KOPT-K1 (cell line): ENCODE data around the gene TPSD1.
"Not testable (repeated sequence)": the region's sequence is repeated elsewhere in the genome, so short reads cannot be mapped to it uniquely, and the experiment has no call there.

Experiments used
- H3K27ac ChIP-seq: fragments of 200-600 bp; sonication (generic); 2 replicates; pipeline ENCODE4 v1.5.1; 2016; ENCODE audit warnings: antibody characterized with exemption, mild to moderate bottlenecking, low read depth, low read length; ENCODE audit not compliant: poor library complexity, severe bottlenecking
- H3K36me3 ChIP-seq: fragments of 200-600 bp; sonication (generic); 2 replicates; pipeline ENCODE4 v1.5.1; 2017; ENCODE audit warnings: antibody characterized with exemption, mild to moderate bottlenecking, low read length, moderate library complexity; ENCODE audit not compliant: insufficient read depth
- H3K9me3 ChIP-seq: fragments of 200-600 bp; sonication (generic); 2 replicates; pipeline ENCODE4 v1.5.1; 2017; ENCODE audit warnings: antibody characterized with exemption, low read length, mild to moderate bottlenecking; ENCODE audit not compliant: insufficient read depth, poor library complexity, severe bottlenecking

Gene TPSD1

GRCh38 chr16:1245452-1246020 lies 10.3 kb upstream of the TPSD1 start:
- Histone ChIP-seq H3K9me3 (no peaks in the 10 kb centered on the region), H3K36me3 (no peaks in the 10 kb centered on the region), H3K27ac (no peak overlapping the region)

- not testable (repeated sequence) for H3K36me3 ChIP-seq, H3K9me3 ChIP-seq, H3K27ac ChIP-seq
These were observed 7.8 kb upstream of the TPSD1 start for GRCh38 chr16:1247903-1248537.

- H3K36me3 ChIP-seq, H3K9me3 ChIP-seq, H3K27ac ChIP-seq: not testable (repeated sequence)
These were observed 6.7 kb upstream of the TPSD1 start for GRCh38 chr16:1249031-1249755.

- not testable (repeated sequence) for H3K27ac ChIP-seq, H3K9me3 ChIP-seq, H3K36me3 ChIP-seq
These were observed 2.0 kb upstream of the TPSD1 start for GRCh38 chr16:1253701-1254364.

GRCh38 chr16:1254821-1255220 lies 1.0 kb upstream of the TPSD1 start:
- not testable (repeated sequence) for H3K27ac ChIP-seq, H3K9me3 ChIP-seq, H3K36me3 ChIP-seq

- H3K27ac ChIP-seq, H3K36me3 ChIP-seq, H3K9me3 ChIP-seq: not testable (repeated sequence)
These were observed 516 bp downstream of the TPSD1 start for GRCh38 chr16:1256296-1256873.

GRCh38 chr16:1256874-1257322 lies 1.0 kb downstream of the TPSD1 start:
- H3K27ac ChIP-seq, result no peak overlapping the region
- H3K36me3 ChIP-seq, result no peaks in the 10 kb centered on the region
- H3K9me3 ChIP-seq, result no peaks in the 10 kb centered on the region

- Histone ChIP-seq H3K9me3 (no peaks in the 10 kb centered on the region), H3K27ac (no peak overlapping the region), H3K36me3 (no peaks in the 10 kb centered on the region)
These were observed 1.8 kb downstream of the TPSD1 start for GRCh38 chr16:1257561-1258224.

- no peaks in the 10 kb centered on the region for H3K9me3 ChIP-seq
- H3K27ac ChIP-seq, result no peak overlapping the region
- H3K36me3 ChIP-seq, result no peaks in the 10 kb centered on the region
These were observed 2.3 kb downstream of the TPSD1 start for GRCh38 chr16:1258225-1258600.

- Histone ChIP-seq H3K36me3 (no peaks in the 10 kb centered on the region), H3K27ac (no peak overlapping the region), H3K9me3 (peaks cover under 1% of the 10 kb centered on the region)
These were observed 3.3 kb downstream of the TPSD1 start for GRCh38 chr16:1258906-1259759.

- Histone ChIP-seq H3K36me3 (no peaks in the 10 kb centered on the region), H3K9me3 (peaks cover 6% of the 10 kb centered on the region), H3K27ac (no peak overlapping the region)
These were observed 3.8 kb downstream of the TPSD1 start for GRCh38 chr16:1259760-1260068.

GRCh38 chr16:1260101-1260680 lies 4.3 kb downstream of the TPSD1 start:
- Histone ChIP-seq H3K9me3 (peaks cover 9% of the 10 kb centered on the region), H3K36me3 (no peaks in the 10 kb centered on the region), H3K27ac (no peak overlapping the region)

GRCh38 chr16:1261131-1261892 lies 5.4 kb downstream of the TPSD1 start:
- Histone ChIP-seq H3K9me3 (peaks cover 9% of the 10 kb centered on the region), H3K27ac (no peak overlapping the region), H3K36me3 (no peaks in the 10 kb centered on the region)
